A673 (cell line): ENCODE data around the gene GAK.

Experiments used
- EZH2 ChIP-seq: fragments of 200-600 bp; sonication (generic); IDR thresholded peaks from 2 replicates; pipeline ENCODE4 v1.6.1; 2017; ENCODE audit warnings: borderline replicate concordance, low read depth, mild to moderate bottlenecking, mixed read lengths, antibody characterized with exemption, low read length; ENCODE audit not compliant: poor library complexity, severe bottlenecking
- TF ChIP-seq, protein P1 (sequence below): fragments of 300-800, 200-600 bp; sonication (generic); conservative IDR thresholded peaks from 2 replicates; pipeline ENCODE4 v1.5.1; 2017; ENCODE audit warnings: low read depth, mild to moderate bottlenecking, antibody characterized with exemption, low read length, moderate library complexity, mixed read lengths

GRCh38 chr4:962231-963208, 30.4 kb upstream of the GAK start:
- TF ChIP-seq, protein P1, sequence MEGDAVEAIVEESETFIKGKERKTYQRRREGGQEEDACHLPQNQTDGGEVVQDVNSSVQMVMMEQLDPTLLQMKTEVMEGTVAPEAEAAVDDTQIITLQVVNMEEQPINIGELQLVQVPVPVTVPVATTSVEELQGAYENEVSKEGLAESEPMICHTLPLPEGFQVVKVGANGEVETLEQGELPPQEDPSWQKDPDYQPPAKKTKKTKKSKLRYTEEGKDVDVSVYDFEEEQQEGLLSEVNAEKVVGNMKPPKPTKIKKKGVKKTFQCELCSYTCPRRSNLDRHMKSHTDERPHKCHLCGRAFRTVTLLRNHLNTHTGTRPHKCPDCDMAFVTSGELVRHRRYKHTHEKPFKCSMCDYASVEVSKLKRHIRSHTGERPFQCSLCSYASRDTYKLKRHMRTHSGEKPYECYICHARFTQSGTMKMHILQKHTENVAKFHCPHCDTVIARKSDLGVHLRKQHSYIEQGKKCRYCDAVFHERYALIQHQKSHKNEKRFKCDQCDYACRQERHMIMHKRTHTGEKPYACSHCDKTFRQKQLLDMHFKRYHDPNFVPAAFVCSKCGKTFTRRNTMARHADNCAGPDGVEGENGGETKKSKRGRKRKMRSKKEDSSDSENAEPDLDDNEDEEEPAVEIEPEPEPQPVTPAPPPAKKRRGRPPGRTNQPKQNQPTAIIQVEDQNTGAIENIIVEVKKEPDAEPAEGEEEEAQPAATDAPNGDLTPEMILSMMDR: no peak
- no peak for TF ChIP-seq EZH2
